Omental fat pad (tissue), 4 donors: ENCODE data around the gene COA1. TPM values are rescaled to one million over a fixed set of nuclear protein-coding genes. Genes with fewer than 3 reads are reported as not detected.

ENCODE experiments used
- ATAC-seq: fragments of 150-250 bp; one replicate; pipeline ENCODE4 v1.9.1; 2016; ENCODE audit warnings: mild to moderate bottlenecking, moderate library complexity; ENCODE audit not compliant: low FRiP score
- DNase-seq: peaks from one replicate; pipeline ENCODE4 v3.0.0-alpha.2; 2019; ENCODE audit warnings: low spot score
- total RNA-seq, 4 donors: library from RNA; depleted of rRNA; stranded (reverse); fragments of >200 nt; gene quantifications; one replicate each; pipeline ENCODE4 v1.1.0, GENCODE V29; 2016
- TF ChIP-seq, protein P1 (sequence below), 3 donors: fragments of 450-650 bp; IDR thresholded peaks; one replicate each; pipeline ENCODE4 v1.5.1; 2016 to 2017; ENCODE audit warnings: antibody characterized with exemption in 3 of 3, mild to moderate bottlenecking in 3 of 3, moderate library complexity in 2 of 3

Gene COA1
- total RNA-seq, 4 donors from 2014 or later, result 34.5 to 57.4 (median 44.3) TPM

DNA sequence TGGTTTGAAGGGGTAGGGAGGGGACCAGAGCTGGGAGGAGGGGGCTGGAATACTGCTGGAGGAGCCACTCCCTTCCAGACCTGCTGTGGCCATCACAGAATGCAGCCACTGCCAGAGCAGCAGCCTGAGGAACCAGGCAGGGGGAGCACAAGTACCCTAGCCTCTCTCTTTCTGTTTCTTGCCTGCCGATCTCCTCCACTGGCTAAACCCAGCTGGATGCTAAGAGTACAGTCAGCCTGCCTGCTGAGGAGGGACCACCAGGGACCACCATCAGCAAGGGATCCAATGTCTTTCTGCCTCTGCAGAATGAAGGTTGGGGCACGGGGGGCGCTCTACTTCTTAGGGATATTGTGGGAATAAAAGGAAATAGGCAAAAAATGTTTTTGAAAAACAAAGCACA, 33.9 kb upstream of the COA1 start:
- DNase-seq (no peak), ATAC-seq (no peak)
- TF ChIP-seq, protein P1, sequence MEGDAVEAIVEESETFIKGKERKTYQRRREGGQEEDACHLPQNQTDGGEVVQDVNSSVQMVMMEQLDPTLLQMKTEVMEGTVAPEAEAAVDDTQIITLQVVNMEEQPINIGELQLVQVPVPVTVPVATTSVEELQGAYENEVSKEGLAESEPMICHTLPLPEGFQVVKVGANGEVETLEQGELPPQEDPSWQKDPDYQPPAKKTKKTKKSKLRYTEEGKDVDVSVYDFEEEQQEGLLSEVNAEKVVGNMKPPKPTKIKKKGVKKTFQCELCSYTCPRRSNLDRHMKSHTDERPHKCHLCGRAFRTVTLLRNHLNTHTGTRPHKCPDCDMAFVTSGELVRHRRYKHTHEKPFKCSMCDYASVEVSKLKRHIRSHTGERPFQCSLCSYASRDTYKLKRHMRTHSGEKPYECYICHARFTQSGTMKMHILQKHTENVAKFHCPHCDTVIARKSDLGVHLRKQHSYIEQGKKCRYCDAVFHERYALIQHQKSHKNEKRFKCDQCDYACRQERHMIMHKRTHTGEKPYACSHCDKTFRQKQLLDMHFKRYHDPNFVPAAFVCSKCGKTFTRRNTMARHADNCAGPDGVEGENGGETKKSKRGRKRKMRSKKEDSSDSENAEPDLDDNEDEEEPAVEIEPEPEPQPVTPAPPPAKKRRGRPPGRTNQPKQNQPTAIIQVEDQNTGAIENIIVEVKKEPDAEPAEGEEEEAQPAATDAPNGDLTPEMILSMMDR (IDR thresholded peaks at IDR 0.05), result no peak

DNA sequence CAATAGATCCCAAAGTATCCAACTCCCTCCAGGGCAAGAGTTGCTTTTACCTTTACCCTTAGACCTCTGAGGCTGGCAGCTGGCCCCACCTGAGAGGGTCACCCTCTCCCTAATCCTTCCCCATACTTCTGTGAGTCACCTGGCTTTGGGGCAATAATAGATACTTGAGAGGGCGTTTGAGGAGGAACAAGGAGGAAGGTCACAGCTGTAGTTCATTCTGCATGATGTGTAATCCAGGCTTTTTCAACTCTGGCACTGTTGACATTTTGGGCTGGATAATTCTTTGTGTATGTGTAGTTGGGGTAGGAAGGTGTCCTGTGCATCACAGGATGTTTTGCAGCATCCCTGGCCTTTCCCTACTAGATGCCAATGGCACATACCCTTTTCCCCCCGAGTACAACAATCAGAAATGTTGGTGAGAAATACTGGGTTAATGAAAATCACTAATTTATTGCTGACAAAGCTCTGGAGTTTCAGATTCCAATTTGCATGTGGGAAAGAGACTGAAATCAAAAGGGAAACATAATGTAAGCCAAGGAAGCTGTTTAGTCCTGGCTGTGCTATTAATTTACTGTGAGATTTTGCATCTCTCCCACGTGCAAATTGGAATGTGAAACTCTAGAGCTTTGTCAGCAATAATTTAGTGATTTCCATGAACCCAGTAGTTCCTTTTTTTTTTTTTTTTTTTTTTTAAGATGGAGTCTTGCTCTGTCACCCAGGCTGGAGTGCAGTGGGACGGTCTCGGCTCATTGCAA, 32.8 kb upstream of the COA1 start:
- peak; percentile 23 for ATAC-seq
- TF ChIP-seq, protein P1 (IDR thresholded peaks at IDR 0.05), result no peak

DNA sequence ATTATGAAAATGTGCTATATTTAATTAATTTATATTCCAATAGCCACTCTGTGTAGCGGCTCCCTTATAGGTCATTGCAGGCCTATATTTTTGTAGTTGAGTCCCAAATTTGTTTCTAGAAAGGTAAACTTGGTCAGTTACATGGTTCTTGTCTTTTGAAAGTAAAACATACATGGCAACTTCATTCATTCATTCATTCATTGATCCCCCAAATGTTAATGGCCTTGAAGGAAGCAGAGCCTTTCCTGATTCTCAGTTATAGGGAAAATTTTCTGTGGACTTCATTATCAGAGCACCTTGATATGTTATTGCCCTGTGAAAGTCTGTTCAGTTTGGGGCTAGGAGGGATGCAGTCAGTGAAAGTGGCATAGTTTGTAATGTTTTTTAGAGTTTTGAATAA, 32.1 kb upstream of the COA1 start:
- ATAC-seq (no peak), DNase-seq (no peak)
- TF ChIP-seq, protein P1 (IDR thresholded peaks at IDR 0.05), result no peak

More for the DNA sequence above, 32.8 kb upstream of the COA1 start:
- DNase-seq, result no peak

DNA sequence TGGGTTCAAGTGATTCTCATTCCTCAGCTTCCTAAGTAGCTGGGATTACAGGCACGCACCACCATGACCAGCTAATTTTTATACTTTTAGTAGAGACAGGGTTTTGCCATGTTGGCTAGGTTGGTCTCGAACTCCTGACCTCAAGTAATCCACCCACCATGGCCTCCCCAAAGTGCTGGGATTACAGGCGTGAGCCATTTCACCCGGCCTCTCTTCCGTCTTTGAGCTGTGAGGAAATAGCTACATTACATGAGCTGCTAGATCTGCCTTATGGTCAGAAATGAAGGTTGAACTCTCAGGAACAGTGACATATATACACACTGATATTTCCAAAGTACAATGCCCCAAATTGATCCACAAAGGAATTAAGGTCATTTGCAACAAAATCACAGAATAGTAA, 31.5 kb upstream of the COA1 start:
- ATAC-seq (no peak), DNase-seq (no peak)
- TF ChIP-seq, protein P1 (IDR thresholded peaks at IDR 0.05), result no peak

DNA sequence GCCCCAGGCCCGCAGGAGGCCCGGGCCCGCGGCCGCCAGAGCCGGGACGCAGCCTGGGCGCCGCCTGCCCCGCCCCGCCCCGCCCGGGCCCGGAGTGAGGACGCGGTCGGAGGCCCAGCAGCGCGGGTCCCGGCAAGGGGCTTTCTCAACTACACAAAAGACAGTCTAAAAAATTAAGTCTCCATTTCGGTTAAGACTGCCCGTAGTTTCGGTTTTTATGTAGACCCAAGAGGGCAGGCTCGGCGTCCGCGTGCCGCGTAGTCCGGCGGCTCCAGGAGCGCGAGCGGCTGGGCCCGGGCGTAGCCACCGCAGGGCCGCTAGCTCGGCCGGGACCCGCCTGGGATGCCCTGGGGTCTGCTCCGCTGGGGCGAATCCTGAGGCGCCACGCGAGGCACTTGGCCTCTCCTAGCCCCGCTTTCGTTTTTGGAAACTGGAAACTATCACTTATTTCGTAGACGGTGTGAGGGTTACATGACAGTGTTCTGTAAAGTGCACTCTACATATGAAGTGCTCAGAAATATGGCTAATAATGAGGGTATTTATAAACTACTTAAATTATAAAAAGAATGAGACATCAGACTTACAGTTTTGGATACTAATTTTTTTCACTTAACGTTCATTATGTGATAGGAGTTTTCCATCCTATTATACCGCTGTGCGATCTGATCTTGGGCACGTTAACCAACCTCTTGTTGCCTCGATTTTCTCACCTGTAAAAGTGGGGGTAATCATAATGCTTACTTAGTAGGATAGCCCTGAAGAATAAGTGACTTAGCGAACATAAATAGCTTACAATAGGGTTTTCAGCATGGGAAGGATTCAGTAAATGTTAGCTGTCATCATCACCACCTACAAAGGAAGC, 29.7 kb upstream of the COA1 start:
- peak; percentile 66 for ATAC-seq
- TF ChIP-seq, protein P1 (IDR thresholded peaks at IDR 0.05), result no peak
- DNase-seq, result no peak

DNA sequence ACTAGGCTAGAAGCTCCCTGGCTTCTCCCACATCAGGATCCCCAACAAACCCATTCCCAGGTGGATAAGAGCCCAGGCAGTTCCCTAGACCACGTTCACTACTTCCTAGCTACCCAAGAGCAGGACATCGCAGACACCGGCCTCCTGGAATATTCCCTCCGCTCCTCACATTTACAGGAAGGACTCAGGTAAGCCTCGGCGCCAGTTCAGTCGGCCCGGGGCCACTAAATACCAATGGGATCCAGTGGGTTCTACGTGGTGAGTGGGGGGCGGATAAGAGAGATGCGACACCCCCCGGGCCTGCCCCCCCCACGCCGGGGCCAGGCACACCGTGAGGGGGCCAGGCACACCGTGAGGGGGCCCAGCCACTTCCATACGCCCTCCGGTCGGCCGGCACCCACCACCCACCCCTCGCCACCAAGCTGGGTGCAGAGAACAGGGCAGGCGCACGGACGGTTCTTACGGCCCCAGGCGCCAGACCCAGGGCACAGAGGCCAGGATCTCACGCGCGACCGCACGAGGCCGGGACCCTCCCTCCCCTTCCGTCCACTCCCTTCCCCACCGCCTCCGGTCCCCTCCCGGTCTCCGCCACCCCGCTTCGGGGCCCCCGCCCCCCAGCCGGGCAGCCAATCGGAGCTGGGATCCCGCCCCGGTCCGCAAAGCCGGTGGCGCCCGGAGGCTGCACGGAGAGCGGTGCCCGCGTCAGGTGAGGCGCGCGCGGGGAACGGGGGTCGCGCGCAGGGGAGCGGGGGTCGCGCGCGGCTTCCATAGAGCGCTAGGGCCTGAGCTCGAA, 28.9 kb upstream of the COA1 start, which contains the start of gene BLVRA:
BLVRA (plus strand) TSS at position 652 of the 793 bp plus-strand sequence. CDS start 12,479 bp downstream, outside the sequence.
- TF ChIP-seq, protein P1 (IDR thresholded peaks at IDR 0.05), result no peak
- DNase-seq, result no peak
- ATAC-seq, result peak; percentile 84
